NCI-H2081 treated with DMSO at 0.1 percent for 48 hours (cell line): ENCODE results near the gene STK36.

ENCODE experiments used
- DNase-seq: peaks from one replicate; lab custom pipeline; 2025; lab: John Stamatoyannopoulos, UW

STK36 gene

GRCh38 chr2:218659988-218660358 lies 11.9 kb upstream of the STK36 start:
- no peak for DNase-seq

- no peak for DNase-seq
These were observed 9.5 kb upstream of the STK36 start for GRCh38 chr2:218662377-218662776.

GRCh38 chr2:218662827-218663226 lies 9.1 kb upstream of the STK36 start:
- DNase-seq = no peak

GRCh38 chr2:218663901-218664300 lies 8.0 kb upstream of the STK36 start:
- no peak for DNase-seq

- no peak for DNase-seq
These were observed 7.2 kb upstream of the STK36 start for GRCh38 chr2:218664653-218665052.

GRCh38 chr2:218671097-218671653 lies 711 bp upstream of the STK36 start:
- DNase-seq = no peak

GRCh38 chr2:218679119-218679518 lies 7.2 kb downstream of the STK36 start:
- no peak for DNase-seq

- no peak for DNase-seq
These were observed 8.2 kb downstream of the STK36 start for GRCh38 chr2:218680061-218680460.

GRCh38 chr2:218687400-218688060 lies 15.6 kb downstream of the STK36 start:
- DNase-seq = peak; percentile 23

GRCh38 chr2:218691234-218691633 lies 19.3 kb downstream of the STK36 start:
- no peak for DNase-seq

- no peak for DNase-seq
These were observed 22.7 kb downstream of the STK36 start for GRCh38 chr2:218694405-218695145.

- no peak for DNase-seq
These were observed 27.0 kb downstream of the STK36 start for GRCh38 chr2:218698885-218699284.

- no peak for DNase-seq
These were observed 29.9 kb downstream of the STK36 start for GRCh38 chr2:218701806-218702205.

- DNase-seq = no peak
These were observed 31.5 kb downstream of the STK36 start for GRCh38 chr2:218703341-218703740.

- DNase-seq = no peak
These were observed 36.2 kb downstream of the STK36 start for GRCh38 chr2:218708086-218708485.

- DNase-seq = no peak
These were observed 38.0 kb downstream of the STK36 start for GRCh38 chr2:218709908-218710307.

- DNase-seq = no peak
These were observed 38.4 kb downstream of the STK36 start for GRCh38 chr2:218710334-218710686.

- peak; percentile 68 for DNase-seq
These were observed 39.0 kb downstream of the STK36 start, which contains the start of gene TTLL4 for GRCh38 chr2:218710687-218711549. Gene TTLL4, plus strand, starts transcription at chr2:218710835. Its CDS starts 26,842 bp downstream, at chr2:218737677.

GRCh38 chr2:218711550-218711929 lies 39.7 kb downstream of the STK36 start:
- DNase-seq = no peak

- DNase-seq = no peak
These were observed 42.0 kb downstream of the STK36 start for GRCh38 chr2:218713922-218714321.

- DNase-seq = no peak
These were observed 44.2 kb downstream of the STK36 start for GRCh38 chr2:218716070-218716469.

GRCh38 chr2:218717262-218717661 lies 45.4 kb downstream of the STK36 start:
- DNase-seq = no peak
